ENCODE data around the gene KIR3DL2.
A peak's percentile ranks its signal among the peaks of the same experiment; 100 is the strongest.
"Not testable (repeated sequence)": the region's sequence is repeated elsewhere in the genome, so short reads cannot be mapped to it uniquely, and the experiment has no call there.

The KIR3DL2 gene

GRCh38 chr19:54850061-54850640, at the start of gene KIR3DL2:
TSS of gene KIR3DL2 (plus strand) at chr19:54850443. CDS start at chr19:54850476, 33 bp downstream.
- DNase-seq = not testable (repeated sequence)

GRCh38 chr19:54803410-54803809, 46.8 kb upstream of the KIR3DL2 start, which contains the start of gene KIR2DL4:
TSS of gene KIR2DL4 (plus strand) at chr19:54803610. CDS start at chr19:54803652, 42 bp downstream.
- peak; percentile 19 for DNase-seq

- DNase-seq = no peak
Observed at GRCh38 chr19:54804101-54804500, 46.1 kb upstream of the KIR3DL2 start.

GRCh38 chr19:54804571-54804970, 45.7 kb upstream of the KIR3DL2 start:
- no peak for DNase-seq

GRCh38 chr19:54805665-54806515, 44.4 kb upstream of the KIR3DL2 start:
- DNase-seq = no peak

GRCh38 chr19:54806516-54806838, 43.8 kb upstream of the KIR3DL2 start:
- DNase-seq = no peak

- DNase-seq = not testable (repeated sequence)
Observed at GRCh38 chr19:54814571-54814970, 35.7 kb upstream of the KIR3DL2 start.

GRCh38 chr19:54816251-54816650, 34.0 kb upstream of the KIR3DL2 start, which contains the start of gene KIR3DL1:
TSS of gene KIR3DL1 (plus strand) at chr19:54816468.
- not testable (repeated sequence) for DNase-seq

GRCh38 chr19:54817670-54818536, 32.3 kb upstream of the KIR3DL2 start:
- DNase-seq = no peak

- not testable (repeated sequence) for DNase-seq
Observed at GRCh38 chr19:54824416-54824815, 25.8 kb upstream of the KIR3DL2 start.

GRCh38 chr19:54825326-54825725, 24.9 kb upstream of the KIR3DL2 start:
- DNase-seq = peak; percentile 81

GRCh38 chr19:54828064-54828463, 22.2 kb upstream of the KIR3DL2 start:
- DNase-seq = not testable (repeated sequence)

GRCh38 chr19:54832496-54832895, 17.7 kb upstream of the KIR3DL2 start, which contains the start of gene KIR2DS4:
TSS of gene KIR2DS4 (plus strand) at chr19:54832676.
- DNase-seq = not testable (repeated sequence)

GRCh38 chr19:54835126-54835525, 15.1 kb upstream of the KIR3DL2 start:
- not testable (repeated sequence) for DNase-seq

GRCh38 chr19:54837522-54837921, 12.7 kb upstream of the KIR3DL2 start:
- not testable (repeated sequence) for DNase-seq

GRCh38 chr19:54843171-54843570, 7.1 kb upstream of the KIR3DL2 start:
- DNase-seq = not testable (repeated sequence)

- DNase-seq = no peak
Observed at GRCh38 chr19:54850930-54851329, 687 bp downstream of the KIR3DL2 start.

GRCh38 chr19:54851353-54851752, 1.1 kb downstream of the KIR3DL2 start:
- no peak for DNase-seq

- DNase-seq = peak; percentile 29
Observed at GRCh38 chr19:54855241-54855640, 5.0 kb downstream of the KIR3DL2 start.

GRCh38 chr19:54858476-54858875, 8.2 kb downstream of the KIR3DL2 start:
- DNase-seq = not testable (repeated sequence)

GRCh38 chr19:54859421-54859820, 9.2 kb downstream of the KIR3DL2 start:
- peak; percentile 86 for DNase-seq

- not testable (repeated sequence) for DNase-seq
Observed at GRCh38 chr19:54863459-54863858, 13.2 kb downstream of the KIR3DL2 start.

- DNase-seq = peak; percentile 78
Observed at GRCh38 chr19:54871696-54872095, 21.5 kb downstream of the KIR3DL2 start.
